Stimulated activated CD4-positive, alpha-beta T cell treated with anti-CD3 and anti-CD28 coated beads, Interleukin-1b, Interleukin-23, amount 100 ng/mL, for 48 hours (primary cell): Measurements from ENCODE around the gene MEMO1.
"Not testable (repeated sequence)": the region's sequence is repeated elsewhere in the genome, so short reads cannot be mapped to it uniquely, and the experiment has no call there.

Experiments used
- DNase-seq: peaks from one replicate; pipeline ENCODE4 v3.0.0-alpha.2; 2020

The MEMO1 gene

GRCh38 chr2:31901900-31902299 is 108.9 kb downstream of the MEMO1 start:
- DNase-seq = no peak

GRCh38 chr2:31900156-31900555 is 110.7 kb downstream of the MEMO1 start:
- DNase-seq = not testable (repeated sequence)

GRCh38 chr2:31898346-31898745 is 112.5 kb downstream of the MEMO1 start:
- DNase-seq = not testable (repeated sequence)

GRCh38 chr2:31897340-31897739 is 113.5 kb downstream of the MEMO1 start:
- not testable (repeated sequence) for DNase-seq

GRCh38 chr2:31896293-31896692 is 114.5 kb downstream of the MEMO1 start:
- DNase-seq = no peak

GRCh38 chr2:31894656-31895055 is 116.2 kb downstream of the MEMO1 start:
- DNase-seq = no peak

- no peak for DNase-seq
Observed at GRCh38 chr2:31893094-31893493, 117.7 kb downstream of the MEMO1 start.

- DNase-seq = no peak
Observed at GRCh38 chr2:31889044-31889443, 121.8 kb downstream of the MEMO1 start.

- DNase-seq = no peak
Observed at GRCh38 chr2:31888550-31888949, 122.3 kb downstream of the MEMO1 start.

- no peak for DNase-seq
Observed at GRCh38 chr2:31886700-31887099, 124.1 kb downstream of the MEMO1 start.

GRCh38 chr2:31877008-31877407 is 133.8 kb downstream of the MEMO1 start:
- DNase-seq = no peak

- no peak for DNase-seq
Observed at GRCh38 chr2:31874071-31874470, 136.7 kb downstream of the MEMO1 start.

GRCh38 chr2:31865215-31865614 is 145.6 kb downstream of the MEMO1 start:
- DNase-seq = no peak

GRCh38 chr2:31863867-31864266 is 146.9 kb downstream of the MEMO1 start:
- no peak for DNase-seq

- not testable (repeated sequence) for DNase-seq
Observed at GRCh38 chr2:31863015-31863656, 147.7 kb downstream of the MEMO1 start.

- no peak for DNase-seq
Observed at GRCh38 chr2:31859959-31860358, 150.8 kb downstream of the MEMO1 start.

- DNase-seq = no peak
Observed at GRCh38 chr2:31853521-31853920, 157.3 kb downstream of the MEMO1 start.

GRCh38 chr2:31842150-31842549 is 168.7 kb downstream of the MEMO1 start:
- not testable (repeated sequence) for DNase-seq

GRCh38 chr2:31835450-31835849 is 175.4 kb downstream of the MEMO1 start:
- no peak for DNase-seq

- DNase-seq = no peak
Observed at GRCh38 chr2:31832363-31832762, 178.4 kb downstream of the MEMO1 start.

GRCh38 chr2:31831585-31831984 is 179.2 kb downstream of the MEMO1 start:
- no peak for DNase-seq

- no peak for DNase-seq
Observed at GRCh38 chr2:31828891-31829290, 181.9 kb downstream of the MEMO1 start.

GRCh38 chr2:31823558-31823957 is 187.2 kb downstream of the MEMO1 start:
- no peak for DNase-seq

GRCh38 chr2:31822587-31822986 is 188.2 kb downstream of the MEMO1 start:
- no peak for DNase-seq
